ENCODE results near the gene FBXW8.

Gene FBXW8

DNA sequence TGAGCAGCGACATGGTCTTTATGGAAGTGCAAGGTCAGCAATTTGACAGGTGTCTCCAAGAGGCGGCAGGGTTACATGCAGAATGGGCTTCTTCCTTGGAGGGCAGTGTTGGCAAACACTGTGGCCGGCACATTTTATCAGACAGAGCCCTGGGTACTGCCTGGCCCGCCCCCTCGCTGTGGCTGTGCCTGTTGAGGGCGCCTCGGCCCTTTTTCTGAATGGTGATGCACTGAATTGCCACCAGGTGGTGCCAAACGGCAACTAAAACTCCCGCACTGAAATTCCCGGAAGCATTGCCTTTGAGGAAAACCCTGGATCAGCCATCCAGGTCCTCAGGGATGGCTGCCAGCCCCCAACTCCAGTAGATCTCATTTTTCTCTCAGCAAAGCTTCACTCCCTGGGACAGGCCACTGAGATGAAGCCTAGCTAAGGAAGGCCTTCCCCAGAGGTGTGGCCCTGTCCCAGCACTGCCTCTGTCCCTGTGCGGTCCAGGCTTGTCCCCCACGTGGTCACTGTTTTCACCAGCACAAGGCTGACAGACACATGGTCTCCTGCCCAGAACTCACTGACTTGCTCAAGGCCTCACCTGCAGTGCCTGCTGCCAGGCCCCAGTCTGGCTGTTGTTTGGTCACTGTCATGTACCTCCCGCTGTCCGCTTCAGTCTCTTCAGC is 114.9 kb downstream of the FBXW8 start:
- Histone ChIP-seq H3K36me3 (ENCODE audit: insufficient read depth, low read length) (peaks cover 33% of the 10 kb centered on the region; the same call in 1 of the 2 replicates), H3K27ac (no peak overlapping the region)
- DNase-seq (ENCODE audit: low read depth, low spot score) = no peak

DNA sequence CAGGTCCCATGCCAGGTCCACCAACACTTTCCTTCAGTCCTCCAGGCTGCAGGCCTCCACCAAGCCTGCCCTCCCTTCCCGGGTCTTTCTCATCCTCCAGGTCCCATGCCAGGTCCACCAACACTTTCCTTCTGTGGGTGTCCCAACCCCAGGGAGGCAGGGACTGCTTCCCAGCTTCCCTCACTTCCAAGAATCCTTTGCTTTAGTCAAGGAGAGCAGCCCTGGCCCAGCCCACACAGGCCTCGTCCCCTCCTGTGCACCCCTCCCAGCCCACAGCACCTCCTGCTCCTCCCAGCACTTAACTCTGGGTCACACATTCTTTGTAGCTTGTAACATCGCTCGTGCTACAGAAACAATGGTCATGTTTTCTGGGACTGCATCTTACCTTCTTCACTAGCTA is 115.6 kb downstream of the FBXW8 start:
- no peak overlapping the region for H3K27ac ChIP-seq
- peaks cover 33% of the 10 kb centered on the region; the same call in 1 of the 2 replicates for H3K36me3 ChIP-seq (ENCODE audit: insufficient read depth, low read length)
- no peak overlapping the region for H3K4me3 ChIP-seq
- no peak for DNase-seq (ENCODE audit: low read depth, low spot score)
- TF ChIP-seq FOXP2 (optimal IDR thresholded peaks at IDR 0.05; ENCODE audit: control extremely low read depth, extremely low read length, insufficient read depth) (no peak), EZH2 (IDR thresholded peaks at IDR 0.05) (no peak), POLR2AphosphoS5 (IDR thresholded peaks at IDR 0.05; ENCODE audit: borderline replicate concordance, low read depth, low read length) (no peak)
- H3K9me3 ChIP-seq (ENCODE audit: low read depth, low read length) = no peaks in the 10 kb centered on the region
- no peak overlapping the region for H3K9ac ChIP-seq (ENCODE audit: insufficient read length)

More for the DNA sequence above, 114.9 kb downstream of the FBXW8 start:
- TF ChIP-seq FOXP2 (optimal IDR thresholded peaks at IDR 0.05; ENCODE audit: control extremely low read depth, extremely low read length, insufficient read depth) (peak; percentile 12), EZH2 (IDR thresholded peaks at IDR 0.05) (no peak)
- no peaks in the 10 kb centered on the region for H3K9me3 ChIP-seq (ENCODE audit: low read depth, low read length)
- H3K9ac ChIP-seq (ENCODE audit: insufficient read length) = no peak overlapping the region
- no peak overlapping the region for H3K4me3 ChIP-seq

DNA sequence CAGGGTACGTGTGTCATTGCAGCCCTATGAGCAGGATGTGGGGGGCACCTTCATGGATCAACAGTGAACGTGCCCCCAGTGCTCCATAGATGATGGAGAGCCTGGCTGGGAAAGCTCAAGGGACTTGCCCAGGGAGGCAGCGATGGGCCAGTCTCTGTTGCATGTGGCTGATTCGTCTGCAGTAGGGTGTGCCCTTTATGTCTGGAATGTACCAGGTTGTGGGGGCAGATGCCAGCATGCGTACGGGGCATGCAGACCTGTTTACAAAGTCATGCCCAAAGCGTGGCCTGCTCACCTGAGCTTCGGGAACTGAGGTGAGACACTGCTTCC is 116.1 kb downstream of the FBXW8 start:
- Histone ChIP-seq H3K9me3 (ENCODE audit: low read depth, low read length) (no peaks in the 10 kb centered on the region), H3K4me3 (no peak overlapping the region), H3K27ac (no peak overlapping the region), H3K36me3 (ENCODE audit: insufficient read depth, low read length) (peaks cover 33% of the 10 kb centered on the region; the same call in 1 of the 2 replicates), H3K9ac (ENCODE audit: insufficient read length) (no peak overlapping the region)
- no peak for TF ChIP-seq POLR2AphosphoS5 (IDR thresholded peaks at IDR 0.05; ENCODE audit: borderline replicate concordance, low read depth, low read length)
- TF ChIP-seq FOXP2 (optimal IDR thresholded peaks at IDR 0.05; ENCODE audit: control extremely low read depth, extremely low read length, insufficient read depth) = no peak
- no peak for TF ChIP-seq EZH2 (IDR thresholded peaks at IDR 0.05)
- DNase-seq (ENCODE audit: low read depth, low spot score) = no peak

DNA sequence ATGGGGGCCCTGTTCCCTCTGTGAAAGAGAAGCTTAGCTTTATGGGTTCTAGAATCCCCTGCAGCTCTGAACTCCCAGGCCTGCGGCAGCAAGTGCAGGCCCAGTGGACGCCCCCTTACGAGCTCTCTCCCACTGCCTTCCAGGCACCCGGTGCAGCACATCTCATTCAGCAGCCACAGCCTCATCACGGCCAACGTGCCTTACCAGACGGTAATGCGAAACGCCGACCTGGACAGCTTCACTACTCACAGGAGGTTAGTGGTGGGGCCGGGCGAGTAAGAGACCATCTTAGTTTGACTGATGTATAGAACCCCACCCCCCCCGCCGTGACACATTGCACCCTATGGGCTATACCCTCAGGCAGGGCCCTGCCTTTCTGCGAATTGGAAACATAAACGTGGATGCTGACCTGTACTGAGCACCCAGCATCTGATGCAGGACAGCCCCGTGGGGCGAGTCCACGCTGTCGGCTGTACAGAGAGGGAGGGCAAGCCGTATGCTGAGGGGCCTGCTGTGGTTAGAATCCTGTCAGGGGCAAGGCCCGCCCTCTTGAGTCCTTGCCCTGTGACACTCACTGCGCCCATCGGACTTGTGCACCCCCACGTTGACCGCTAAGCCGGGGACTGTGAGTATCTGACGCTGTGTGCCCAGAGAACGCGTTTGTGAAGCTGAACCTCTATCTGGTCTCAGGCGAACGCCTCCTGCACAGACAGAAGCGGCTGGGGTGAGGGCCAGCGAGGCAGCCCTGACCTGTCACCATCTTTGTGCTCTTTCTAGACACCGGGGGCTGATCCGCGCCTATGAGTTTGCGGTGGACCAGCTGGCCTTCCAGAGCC is 116.7 kb downstream of the FBXW8 start:
- H3K4me3 ChIP-seq = no peak overlapping the region
- H3K9me3 ChIP-seq (ENCODE audit: low read depth, low read length) = no peaks in the 10 kb centered on the region
- H3K27ac ChIP-seq = no peak overlapping the region
- H3K9ac ChIP-seq (ENCODE audit: insufficient read length) = no peak overlapping the region
- DNase-seq (ENCODE audit: low read depth, low spot score) = no peak
- peaks cover 33% of the 10 kb centered on the region; the same call in 1 of the 2 replicates for H3K36me3 ChIP-seq (ENCODE audit: insufficient read depth, low read length)
- TF ChIP-seq FOXP2 (optimal IDR thresholded peaks at IDR 0.05; ENCODE audit: control extremely low read depth, extremely low read length, insufficient read depth) (no peak), EZH2 (IDR thresholded peaks at IDR 0.05) (no peak), POLR2AphosphoS5 (IDR thresholded peaks at IDR 0.05; ENCODE audit: borderline replicate concordance, low read depth, low read length) (no peak)

DNA sequence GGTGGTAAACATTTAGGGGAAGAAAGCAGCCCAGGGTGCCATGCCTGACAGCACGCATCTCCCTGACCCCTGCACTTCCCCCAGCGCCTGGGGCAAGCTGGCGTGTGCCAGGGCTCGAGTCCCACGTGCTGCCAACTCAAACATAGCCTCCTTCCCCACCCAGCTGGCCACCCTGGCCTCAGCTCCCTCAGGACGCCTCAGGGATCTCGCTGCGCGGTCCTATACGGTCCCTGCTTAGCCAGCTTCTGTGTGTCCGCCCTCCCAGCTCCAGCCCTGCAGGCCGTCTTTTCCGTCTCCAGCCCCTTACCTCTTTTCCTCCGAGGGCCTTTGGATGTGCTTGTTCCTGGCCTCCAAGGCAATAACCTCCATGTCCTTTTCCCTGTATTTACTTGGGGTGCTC is 117.5 kb downstream of the FBXW8 start:
- H3K9me3 ChIP-seq (ENCODE audit: low read depth, low read length) = no peaks in the 10 kb centered on the region
- DNase-seq (ENCODE audit: low read depth, low spot score) = no peak
- H3K9ac ChIP-seq (ENCODE audit: insufficient read length) = no peak overlapping the region
- no peak for TF ChIP-seq FOXP2 (optimal IDR thresholded peaks at IDR 0.05; ENCODE audit: control extremely low read depth, extremely low read length, insufficient read depth)
- no peak for TF ChIP-seq POLR2AphosphoS5 (IDR thresholded peaks at IDR 0.05; ENCODE audit: borderline replicate concordance, low read depth, low read length)
- no peak for TF ChIP-seq EZH2 (IDR thresholded peaks at IDR 0.05)
- no peak overlapping the region for H3K27ac ChIP-seq
- H3K36me3 ChIP-seq (ENCODE audit: insufficient read depth, low read length) = peaks cover 33% of the 10 kb centered on the region; the same call in 1 of the 2 replicates
- no peak overlapping the region for H3K4me3 ChIP-seq

DNA sequence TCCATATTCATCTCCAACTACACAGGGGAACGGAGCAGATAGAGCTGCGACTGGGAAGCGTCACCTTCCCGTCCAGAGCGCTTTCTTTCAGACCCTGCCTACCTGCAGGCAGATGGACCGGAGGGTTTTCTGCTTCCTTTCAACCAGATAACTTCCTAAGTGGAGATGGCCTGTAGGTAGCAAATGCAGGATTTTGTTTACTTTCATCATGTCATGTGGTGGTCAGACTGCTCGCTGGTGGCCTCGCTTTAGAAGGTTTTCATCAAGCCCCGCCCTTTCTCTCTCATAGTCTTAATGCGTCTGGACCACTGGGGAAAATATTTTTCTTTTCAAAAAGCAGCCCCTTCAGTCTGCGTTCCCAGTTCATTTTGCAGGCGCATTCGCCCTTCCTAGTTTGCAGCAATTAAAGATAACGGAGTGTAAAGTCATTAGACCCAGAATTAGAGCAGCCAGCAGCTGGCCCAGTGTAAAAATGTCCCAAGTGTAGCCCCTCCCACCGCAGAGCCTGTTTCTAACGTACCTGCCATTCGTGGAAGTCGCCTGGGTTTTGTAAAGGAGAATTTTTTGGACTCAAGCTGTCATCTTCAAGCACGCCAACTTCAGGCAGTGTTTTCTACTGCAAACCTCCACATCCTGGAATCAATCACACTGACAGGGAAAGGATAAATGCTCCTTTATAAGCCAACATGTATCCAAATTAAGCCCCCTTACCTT is 119.6 kb downstream of the FBXW8 start:
- DNase-seq (ENCODE audit: low read depth, low spot score) = no peak
- no peak overlapping the region for H3K9ac ChIP-seq (ENCODE audit: insufficient read length)
- TF ChIP-seq POLR2AphosphoS5 (IDR thresholded peaks at IDR 0.05; ENCODE audit: borderline replicate concordance, low read depth, low read length) (no peak), EZH2 (IDR thresholded peaks at IDR 0.05) (no peak)
- no peaks in the 10 kb centered on the region for H3K9me3 ChIP-seq (ENCODE audit: low read depth, low read length)
- H3K4me3 ChIP-seq = no peak overlapping the region
- H3K36me3 ChIP-seq (ENCODE audit: insufficient read depth, low read length) = peaks cover 25% of the 10 kb centered on the region; the same call in 1 of the 2 replicates
- H3K27ac ChIP-seq = no peak overlapping the region

DNA sequence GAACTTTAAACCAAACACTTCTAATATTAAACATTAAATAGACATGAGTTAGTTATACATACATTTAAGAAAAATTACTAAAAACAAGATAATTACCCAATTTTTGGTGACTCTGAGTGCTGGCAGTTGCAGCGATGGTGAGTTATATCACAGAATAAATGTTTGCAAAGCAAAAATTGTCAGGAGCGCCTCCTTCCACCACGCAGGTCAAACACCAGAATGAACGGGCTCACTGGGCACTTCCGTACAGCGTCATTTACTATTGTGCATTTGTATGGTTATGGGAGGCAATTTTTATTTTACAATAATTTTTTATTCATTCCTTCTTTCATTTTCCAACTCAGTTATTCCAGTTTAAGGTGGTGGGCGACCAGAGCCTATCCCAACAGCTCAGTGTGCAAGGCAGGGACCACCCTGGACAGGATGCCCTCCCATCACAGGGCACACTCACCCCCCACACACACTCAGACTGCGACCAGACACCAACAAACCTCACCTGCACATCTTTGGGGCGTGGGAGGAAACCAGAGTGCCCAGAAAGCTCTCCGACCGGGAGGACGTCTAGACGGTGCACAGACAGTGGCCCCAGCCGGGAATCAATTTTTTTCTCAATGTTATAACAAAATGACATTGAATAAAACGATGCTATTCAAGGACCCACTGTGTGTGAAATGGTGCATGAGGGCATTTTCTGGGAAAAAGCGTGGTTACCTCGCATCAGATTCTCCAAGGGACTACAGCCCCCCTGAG is 121.3 kb downstream of the FBXW8 start:
- Histone ChIP-seq H3K27ac (no peak overlapping the region), H3K36me3 (ENCODE audit: insufficient read depth, low read length) (peaks cover 14% of the 10 kb centered on the region; the same call in 1 of the 2 replicates), H3K9ac (ENCODE audit: insufficient read length) (no peak overlapping the region), H3K9me3 (ENCODE audit: low read depth, low read length) (no peaks in the 10 kb centered on the region), H3K4me3 (no peak overlapping the region)
- DNase-seq (ENCODE audit: low read depth, low spot score) = no peak
- TF ChIP-seq FOXP2 (optimal IDR thresholded peaks at IDR 0.05; ENCODE audit: control extremely low read depth, extremely low read length, insufficient read depth) (no peak), EZH2 (IDR thresholded peaks at IDR 0.05) (no peak), POLR2AphosphoS5 (IDR thresholded peaks at IDR 0.05; ENCODE audit: borderline replicate concordance, low read depth, low read length) (no peak; the same call in 1 of the 2 replicates)
